Measurements from ENCODE around the gene SOX6. TPM values are rescaled to one million over a fixed set of nuclear protein-coding genes. Genes with fewer than 3 reads are reported as not detected.

SOX6 gene
- polyA plus RNA-seq, 3 donors = not detected

GRCh38 chr11:16364254-16364653 lies 7.9 kb upstream of the SOX6 start:
- H3K9me3 ChIP-seq (replicated peaks in 1 of 2; ENCODE audit: control insufficient read depth in 1 of 2, insufficient read depth in 1 of 2, low read length in 2 of 2) = no peaks in the 10 kb centered on the region
- H3K4me2 ChIP-seq (replicated peaks; ENCODE audit: extremely low read depth, low read length, poor library complexity, severe bottlenecking) = no peak overlapping the region
- Mint-ChIP-seq H3K27me3 (ENCODE audit: low read depth in 3 of 3) (peaks cover 0 to 2% (median 0%) of the 10 kb centered on the region in 3 donors), H3K4me1 (no peaks in the 10 kb centered on the region), H3K27ac (no peak overlapping the region), H3K4me3 (no peak overlapping the region), H3K9me3 (peaks cover 0 to 4% (median 0%) of the 10 kb centered on the region in 7 donors), H3K36me3 (no peaks in the 10 kb centered on the region)
- TF ChIP-seq CTCF (IDR thresholded peaks at IDR 0.05) = no peak
- intact Hi-C loops (cut with micrococcal nuclease) = no loop called here
- no peaks in the 10 kb centered on the region for H3K79me2 ChIP-seq (ENCODE audit: insufficient read depth, low read length)
- H2AFZ ChIP-seq (ENCODE audit: insufficient read depth, low read depth, low read length, poor library complexity, severe bottlenecking) = no peak overlapping the region
- no peaks in the 10 kb centered on the region for H3K27me3 ChIP-seq (ENCODE audit: control insufficient read depth in 2 of 2, insufficient read depth in 2 of 2, low read length in 2 of 2)
- no peak for DNase-seq
- no peak overlapping the region for H3K27ac ChIP-seq (ENCODE audit: low read depth in 1 of 2, low read length in 2 of 2)
- no peak overlapping the region for H3K4me3 ChIP-seq (replicated peaks in 1 of 3; ENCODE audit: low read depth in 2 of 3, low read length in 3 of 3)
- no peak overlapping the region for H3K9ac ChIP-seq (ENCODE audit: insufficient read depth, low read length, poor library complexity, severe bottlenecking)
- H3K4me1 ChIP-seq (ENCODE audit: control insufficient read depth in 1 of 2, insufficient read depth in 2 of 2, low read length in 2 of 2) = no peaks in the 10 kb centered on the region
- no peaks in the 10 kb centered on the region for H4K20me1 ChIP-seq (ENCODE audit: insufficient read depth, low read length)
- no peaks in the 10 kb centered on the region for H3K36me3 ChIP-seq (replicated peaks in 1 of 2; ENCODE audit: control insufficient read depth in 1 of 2, insufficient read depth in 2 of 2, low read length in 2 of 2)

- H3K9ac ChIP-seq (ENCODE audit: insufficient read depth, low read length, poor library complexity, severe bottlenecking) = no peak overlapping the region
- no peaks in the 10 kb centered on the region for H3K4me1 ChIP-seq (ENCODE audit: control insufficient read depth in 1 of 2, insufficient read depth in 2 of 2, low read length in 2 of 2)
- H3K27ac Mint-ChIP-seq = no peak overlapping the region
- no peaks in the 10 kb centered on the region for H3K79me2 ChIP-seq (ENCODE audit: insufficient read depth, low read length)
- no peaks in the 10 kb centered on the region for H3K36me3 ChIP-seq (replicated peaks in 1 of 2; ENCODE audit: control insufficient read depth in 1 of 2, insufficient read depth in 2 of 2, low read length in 2 of 2)
- intact Hi-C loops (cut with micrococcal nuclease) = no loop called here
- no peak overlapping the region for H2AFZ ChIP-seq (ENCODE audit: insufficient read depth, low read depth, low read length, poor library complexity, severe bottlenecking)
- H3K4me1 Mint-ChIP-seq = no peaks in the 10 kb centered on the region
- H3K4me3 ChIP-seq (replicated peaks in 1 of 3; ENCODE audit: low read depth in 2 of 3, low read length in 3 of 3) = no peak overlapping the region
- no peak overlapping the region for H3K4me2 ChIP-seq (replicated peaks; ENCODE audit: extremely low read depth, low read length, poor library complexity, severe bottlenecking)
- no peak overlapping the region for H3K4me3 Mint-ChIP-seq
- no peaks in the 10 kb centered on the region for H3K9me3 Mint-ChIP-seq
- no peak for TF ChIP-seq CTCF (IDR thresholded peaks at IDR 0.05)
- no peaks in the 10 kb centered on the region for H3K36me3 Mint-ChIP-seq
- no peaks in the 10 kb centered on the region for H4K20me1 ChIP-seq (ENCODE audit: insufficient read depth, low read length)
- peaks cover 0 to 2% (median 0%) of the 10 kb centered on the region in 3 donors for H3K27me3 Mint-ChIP-seq (ENCODE audit: low read depth in 3 of 3)
- H3K27me3 ChIP-seq (ENCODE audit: control insufficient read depth in 2 of 2, insufficient read depth in 2 of 2, low read length in 2 of 2) = no peaks in the 10 kb centered on the region
- no peak for DNase-seq
- WGBS (ENCODE audit: insufficient coverage) = no CpG with 5 or more reads among the region's 3 CpGs
- H3K27ac ChIP-seq (ENCODE audit: low read depth in 1 of 2, low read length in 2 of 2) = no peak overlapping the region
- no peaks in the 10 kb centered on the region for H3K9me3 ChIP-seq (replicated peaks in 1 of 2; ENCODE audit: control insufficient read depth in 1 of 2, insufficient read depth in 1 of 2, low read length in 2 of 2)
These were observed 7.4 kb upstream of the SOX6 start for GRCh38 chr11:16363706-16364105.
